Osteoblast (primary cell): ENCODE measurements around the gene ANKS1B. TPM values are rescaled to one million over a fixed set of nuclear protein-coding genes. Genes with fewer than 3 reads are reported as not detected.
"Not testable (repeated sequence)": the region's sequence is repeated elsewhere in the genome, so short reads cannot be mapped to it uniquely, and the experiment has no call there.

Experiments used
- DNase-seq: peaks from one replicate; pipeline ENCODE4 v3.0.0; 2011; ENCODE audit warnings: low spot score, mixed read lengths; ENCODE audit not compliant: insufficient read length; ENCODE audit errors: missing footprints
- H2AFZ ChIP-seq: 2 replicates; pipeline ENCODE4 v1.6.0; 2011; ENCODE audit warnings: mild to moderate bottlenecking, low read length
- H3K27ac ChIP-seq: 2 replicates; pipeline ENCODE4 v1.5.1; 2011; ENCODE audit warnings: mild to moderate bottlenecking, low read depth, low read length, moderate library complexity
- H3K27me3 ChIP-seq: 2 replicates; pipeline ENCODE4 v1.6.0; 2012; ENCODE audit warnings: mild to moderate bottlenecking, control low read depth, inconsistent platforms, low read length, moderate library complexity; ENCODE audit not compliant: insufficient read depth
- H3K36me3 ChIP-seq: 2 replicates; pipeline ENCODE4 v1.5.1; 2011; ENCODE audit warnings: mild to moderate bottlenecking, low read length, control low read depth, moderate library complexity; ENCODE audit not compliant: insufficient read depth
- H3K4me1 ChIP-seq: 2 replicates; pipeline ENCODE4 v1.5.1; 2011; ENCODE audit warnings: mild to moderate bottlenecking, low read length, control low read depth, moderate library complexity; ENCODE audit not compliant: insufficient read depth
- H3K4me2 ChIP-seq: 2 replicates; pipeline ENCODE4 v1.6.0; 2011; ENCODE audit warnings: mild to moderate bottlenecking, low read length; ENCODE audit not compliant: insufficient read depth
- H3K4me3 ChIP-seq: fragments of 200-600 bp; sonication (generic); 3 replicates; pipeline ENCODE4 v1.5.1; 2012; ENCODE audit warnings: mild to moderate bottlenecking, low read length, inconsistent platforms; ENCODE audit not compliant: insufficient read depth
- H3K79me2 ChIP-seq: 2 replicates; pipeline ENCODE4 v1.6.0; 2012; ENCODE audit warnings: mild to moderate bottlenecking, low read length, control low read depth, inconsistent platforms; ENCODE audit not compliant: insufficient read depth
- H3K9me3 ChIP-seq: 2 replicates; pipeline ENCODE4 v1.5.1; 2011; ENCODE audit warnings: low read depth, low read length, control low read depth
- H4K20me1 ChIP-seq: 2 replicates; pipeline ENCODE4 v1.6.0; 2012; ENCODE audit warnings: mild to moderate bottlenecking, low read length, control low read depth; ENCODE audit not compliant: insufficient read depth
- total RNA-seq: library from RNA; depleted of rRNA; stranded (reverse); fragments of >200 nt; gene quantifications from 2 replicates; pipeline ENCODE4 v1.2.3, GENCODE V29; 2012
- TF ChIP-seq, protein P1 (sequence below): IDR thresholded peaks from 2 replicates; pipeline ENCODE4 v1.5.1; 2011; ENCODE audit warnings: mild to moderate bottlenecking, low read depth, low read length, moderate library complexity; ENCODE audit errors: extremely low read depth

The ANKS1B gene
- total RNA-seq, 1 donor: 2.2 TPM

DNA sequence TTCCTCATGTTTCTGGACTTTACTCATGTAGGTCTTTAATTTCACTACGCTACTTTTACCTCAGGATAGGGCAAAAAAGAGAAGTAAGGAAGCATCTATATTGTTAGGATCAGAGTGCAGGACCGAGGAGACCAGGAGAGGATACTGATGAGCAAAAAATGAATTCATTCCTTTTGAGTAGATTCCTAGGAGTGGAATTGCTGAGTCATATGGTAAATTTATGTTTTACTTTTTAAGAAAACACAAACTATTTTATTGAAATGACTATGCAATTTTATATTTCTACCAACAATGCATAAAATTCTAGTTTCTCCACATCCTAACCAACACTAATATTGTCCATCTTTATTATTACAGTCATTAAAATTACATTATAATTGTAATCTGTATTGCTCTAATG, 388.0 kb downstream of the ANKS1B start:
- H3K27me3 ChIP-seq: no peaks in the 10 kb centered on the region
- H3K79me2 ChIP-seq: no peaks in the 10 kb centered on the region
- no peaks in the 10 kb centered on the region for H3K4me1 ChIP-seq
- H3K4me3 ChIP-seq: no peak overlapping the region
- H3K9me3 ChIP-seq: no peaks in the 10 kb centered on the region
- TF ChIP-seq, protein P1, sequence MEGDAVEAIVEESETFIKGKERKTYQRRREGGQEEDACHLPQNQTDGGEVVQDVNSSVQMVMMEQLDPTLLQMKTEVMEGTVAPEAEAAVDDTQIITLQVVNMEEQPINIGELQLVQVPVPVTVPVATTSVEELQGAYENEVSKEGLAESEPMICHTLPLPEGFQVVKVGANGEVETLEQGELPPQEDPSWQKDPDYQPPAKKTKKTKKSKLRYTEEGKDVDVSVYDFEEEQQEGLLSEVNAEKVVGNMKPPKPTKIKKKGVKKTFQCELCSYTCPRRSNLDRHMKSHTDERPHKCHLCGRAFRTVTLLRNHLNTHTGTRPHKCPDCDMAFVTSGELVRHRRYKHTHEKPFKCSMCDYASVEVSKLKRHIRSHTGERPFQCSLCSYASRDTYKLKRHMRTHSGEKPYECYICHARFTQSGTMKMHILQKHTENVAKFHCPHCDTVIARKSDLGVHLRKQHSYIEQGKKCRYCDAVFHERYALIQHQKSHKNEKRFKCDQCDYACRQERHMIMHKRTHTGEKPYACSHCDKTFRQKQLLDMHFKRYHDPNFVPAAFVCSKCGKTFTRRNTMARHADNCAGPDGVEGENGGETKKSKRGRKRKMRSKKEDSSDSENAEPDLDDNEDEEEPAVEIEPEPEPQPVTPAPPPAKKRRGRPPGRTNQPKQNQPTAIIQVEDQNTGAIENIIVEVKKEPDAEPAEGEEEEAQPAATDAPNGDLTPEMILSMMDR: no peak
- DNase-seq: no peak
- H2AFZ ChIP-seq: no peak overlapping the region
- H3K36me3 ChIP-seq: no peaks in the 10 kb centered on the region
- no peaks in the 10 kb centered on the region for H4K20me1 ChIP-seq
- H3K27ac ChIP-seq: no peak overlapping the region
- no peak overlapping the region for H3K4me2 ChIP-seq

DNA sequence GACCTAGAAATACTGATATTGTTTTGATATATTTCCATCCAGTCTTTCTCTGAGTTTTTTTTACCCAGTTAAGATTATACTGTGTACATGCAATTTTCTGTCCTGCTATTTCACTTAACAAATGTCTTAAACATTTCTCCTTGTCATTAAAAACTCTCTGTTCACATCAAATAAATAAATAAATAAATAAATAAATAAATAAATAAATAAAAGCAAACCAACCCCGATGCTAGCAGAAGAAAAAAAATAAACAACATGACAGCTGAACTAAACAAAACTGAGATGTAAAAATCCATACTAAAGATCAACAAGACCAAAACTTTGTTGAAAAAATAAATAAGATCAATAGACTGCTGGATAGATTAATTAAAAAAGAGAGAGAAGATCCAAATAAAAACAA, 407.6 kb downstream of the ANKS1B start:
- not testable (repeated sequence) for H3K27me3 ChIP-seq, H3K4me1 ChIP-seq, H2AFZ ChIP-seq, H4K20me1 ChIP-seq, DNase-seq, H3K4me2 ChIP-seq, H3K4me3 ChIP-seq, H3K9me3 ChIP-seq, H3K79me2 ChIP-seq, H3K27ac ChIP-seq, H3K36me3 ChIP-seq

GRCh38 chr12:99573980-99574379, 410.8 kb downstream of the ANKS1B start:
- no peak for DNase-seq
- H3K4me3 ChIP-seq: no peak overlapping the region
- H3K36me3 ChIP-seq: no peaks in the 10 kb centered on the region
- no peak overlapping the region for H3K4me2 ChIP-seq
- H2AFZ ChIP-seq: no peak overlapping the region
- no peaks in the 10 kb centered on the region for H3K79me2 ChIP-seq
- TF ChIP-seq, protein P1: no peak
- H3K27ac ChIP-seq: no peak overlapping the region
- no peaks in the 10 kb centered on the region for H4K20me1 ChIP-seq
- no peaks in the 10 kb centered on the region for H3K4me1 ChIP-seq
- H3K27me3 ChIP-seq: no peaks in the 10 kb centered on the region
- H3K9me3 ChIP-seq: no peaks in the 10 kb centered on the region

DNA sequence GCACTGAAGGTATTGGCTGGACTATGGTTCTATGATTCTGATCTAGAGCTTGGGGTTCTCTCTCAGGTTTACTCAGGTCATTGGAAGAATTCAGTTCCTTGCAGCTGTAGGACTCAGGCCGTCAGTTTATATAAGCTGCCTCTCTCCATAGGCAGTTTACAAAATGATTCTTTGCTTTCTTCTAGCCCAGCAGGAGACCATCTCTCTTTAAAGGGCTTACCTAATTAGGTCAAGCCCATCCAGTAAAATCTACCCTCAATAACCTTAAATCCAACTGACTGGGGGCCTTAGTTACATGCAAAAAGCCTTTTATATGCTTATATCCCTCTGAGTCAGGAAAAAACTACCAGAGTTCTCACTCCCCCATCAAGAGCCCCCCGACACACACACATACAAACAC, 417.7 kb downstream of the ANKS1B start:
- Histone ChIP-seq H3K79me2 (no peaks in the 10 kb centered on the region), H3K4me2 (no peak overlapping the region), H3K27ac (no peak overlapping the region), H3K4me1 (no peaks in the 10 kb centered on the region), H2AFZ (no peak overlapping the region), H3K36me3 (no peaks in the 10 kb centered on the region), H3K27me3 (no peaks in the 10 kb centered on the region), H3K4me3 (no peak overlapping the region), H3K9me3 (peaks cover 2% of the 10 kb centered on the region), H4K20me1 (no peaks in the 10 kb centered on the region)
- TF ChIP-seq, protein P1: no peak
- DNase-seq: no peak
